Measurements from ENCODE around the gene PSMD1. TPM values are rescaled to one million over a fixed set of nuclear protein-coding genes. Genes with fewer than 3 reads are reported as not detected.

PSMD1 gene
- total and polyA plus RNA-seq, 4 donors: 30.1 to 91.1 (median 56.0) TPM

DNA sequence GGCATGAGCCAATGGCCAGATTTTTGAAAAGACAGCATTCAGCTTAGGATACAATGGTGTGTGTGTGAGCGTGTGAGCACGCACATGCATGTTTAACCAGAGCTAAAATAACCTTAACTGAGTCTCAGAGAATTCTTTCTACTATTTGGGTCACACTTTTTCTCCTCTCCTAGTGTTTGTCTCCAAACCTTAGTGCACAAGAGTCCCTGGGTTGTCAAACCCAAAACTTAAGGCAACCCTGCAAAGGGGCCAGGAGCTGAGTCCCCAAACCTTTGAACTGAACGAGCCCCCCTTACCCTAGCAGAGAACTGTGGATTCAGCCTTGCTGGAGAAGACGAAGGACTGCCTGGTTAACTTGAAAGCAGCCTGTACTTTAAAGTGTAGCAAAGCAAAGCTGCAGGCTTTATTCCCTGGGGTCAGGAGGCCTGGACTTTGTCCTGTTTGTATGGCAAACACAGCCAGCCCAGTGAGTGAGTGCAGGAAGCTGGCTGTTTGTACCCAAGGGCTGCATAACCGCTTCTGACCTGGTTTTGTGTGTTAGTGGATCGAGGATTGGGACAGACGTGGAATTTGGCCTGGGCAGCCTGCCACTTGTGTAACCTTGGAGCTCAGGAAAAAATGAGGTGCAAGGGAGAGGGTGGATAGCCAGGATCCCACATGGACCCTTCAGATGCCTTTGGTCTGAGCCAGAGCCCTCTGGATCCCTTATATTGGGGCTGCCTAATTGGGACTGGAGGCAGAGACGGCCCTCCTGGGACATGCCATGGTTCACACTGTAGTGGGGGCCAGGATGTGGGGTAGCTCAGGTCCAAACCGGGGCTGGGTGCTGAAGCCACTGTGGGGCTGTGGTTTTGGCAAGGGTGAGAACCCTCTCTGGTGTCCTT is 6.4 kb upstream of the PSMD1 start:
- DNase-seq: no peak
- Histone ChIP-seq H3K27me3 (ENCODE audit: control insufficient read depth in 3 of 3, insufficient read depth in 3 of 3, low read length in 2 of 3) (no peaks in the 10 kb centered on the region), H3K9ac (ENCODE audit: insufficient read depth in 1 of 2, low read length in 2 of 2) (no peak overlapping the region), H3K4me1 (ENCODE audit: control insufficient read depth in 5 of 5, insufficient read depth in 5 of 5, low read length in 5 of 5) (peaks cover 0 to 5% (median 2%) of the 10 kb centered on the region in 5 donors), H3K36me3 (ENCODE audit: control insufficient read depth in 4 of 4, insufficient read depth in 4 of 4, low read length in 4 of 4) (no peaks in the 10 kb centered on the region), H3K27ac (ENCODE audit: low read depth in 1 of 2, low read length in 1 of 2) (no peak overlapping the region), H3K9me3 (ENCODE audit: control insufficient read depth in 4 of 4, insufficient read depth in 3 of 4, low read length in 3 of 4) (no peaks in the 10 kb centered on the region), H3K4me3 (no peak overlapping the region)
- no peak for ATAC-seq (ENCODE audit: insufficient read depth, low FRiP score)
- TF ChIP-seq, protein P1, sequence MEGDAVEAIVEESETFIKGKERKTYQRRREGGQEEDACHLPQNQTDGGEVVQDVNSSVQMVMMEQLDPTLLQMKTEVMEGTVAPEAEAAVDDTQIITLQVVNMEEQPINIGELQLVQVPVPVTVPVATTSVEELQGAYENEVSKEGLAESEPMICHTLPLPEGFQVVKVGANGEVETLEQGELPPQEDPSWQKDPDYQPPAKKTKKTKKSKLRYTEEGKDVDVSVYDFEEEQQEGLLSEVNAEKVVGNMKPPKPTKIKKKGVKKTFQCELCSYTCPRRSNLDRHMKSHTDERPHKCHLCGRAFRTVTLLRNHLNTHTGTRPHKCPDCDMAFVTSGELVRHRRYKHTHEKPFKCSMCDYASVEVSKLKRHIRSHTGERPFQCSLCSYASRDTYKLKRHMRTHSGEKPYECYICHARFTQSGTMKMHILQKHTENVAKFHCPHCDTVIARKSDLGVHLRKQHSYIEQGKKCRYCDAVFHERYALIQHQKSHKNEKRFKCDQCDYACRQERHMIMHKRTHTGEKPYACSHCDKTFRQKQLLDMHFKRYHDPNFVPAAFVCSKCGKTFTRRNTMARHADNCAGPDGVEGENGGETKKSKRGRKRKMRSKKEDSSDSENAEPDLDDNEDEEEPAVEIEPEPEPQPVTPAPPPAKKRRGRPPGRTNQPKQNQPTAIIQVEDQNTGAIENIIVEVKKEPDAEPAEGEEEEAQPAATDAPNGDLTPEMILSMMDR (IDR thresholded peaks at IDR 0.05; ENCODE audit: control extremely low read depth, extremely low read depth): no peak
- WGBS, 2 donors: 60 to 80% methylated on average over 9 of the region's 9 CpGs

DNA sequence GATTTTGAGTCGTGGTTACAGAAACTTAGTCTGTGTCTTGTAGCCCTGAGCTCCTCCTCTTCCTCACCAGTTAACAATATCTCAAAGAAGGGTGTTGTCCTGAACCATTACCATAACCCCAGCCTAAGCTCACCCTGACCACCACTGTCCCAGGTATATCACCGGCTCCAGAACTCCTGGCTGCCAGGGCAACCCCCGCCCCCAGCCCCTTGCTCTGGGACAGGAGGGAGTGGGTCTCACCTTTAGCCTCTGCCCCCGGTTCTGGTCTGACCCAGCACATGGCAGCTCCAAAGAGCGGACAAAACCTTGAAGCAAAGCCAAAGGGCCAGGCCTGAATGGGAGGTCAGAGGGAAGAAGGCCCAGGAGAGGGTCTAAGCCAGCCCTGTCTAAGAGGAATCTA is 5.6 kb upstream of the PSMD1 start:
- no peaks in the 10 kb centered on the region for H3K9me3 ChIP-seq (ENCODE audit: control insufficient read depth in 4 of 4, insufficient read depth in 3 of 4, low read length in 3 of 4)
- no peak overlapping the region for H3K27ac ChIP-seq (ENCODE audit: low read depth in 1 of 2, low read length in 1 of 2)
- TF ChIP-seq, protein P1 (IDR thresholded peaks at IDR 0.05; ENCODE audit: control extremely low read depth, extremely low read depth): no peak
- H3K4me1 ChIP-seq (ENCODE audit: control insufficient read depth in 5 of 5, insufficient read depth in 5 of 5, low read length in 5 of 5): peaks cover 0 to 5% (median 2%) of the 10 kb centered on the region in 5 donors
- H3K9ac ChIP-seq (ENCODE audit: insufficient read depth in 1 of 2, low read length in 2 of 2): no peak overlapping the region
- 82 to 91% methylated on average over 5 of the region's 5 CpGs for WGBS, 2 donors
- DNase-seq: no peak
- H3K36me3 ChIP-seq (ENCODE audit: control insufficient read depth in 4 of 4, insufficient read depth in 4 of 4, low read length in 4 of 4): no peaks in the 10 kb centered on the region
- H3K4me3 ChIP-seq: no peak overlapping the region
- no peak for ATAC-seq (ENCODE audit: insufficient read depth, low FRiP score)
- no peaks in the 10 kb centered on the region for H3K27me3 ChIP-seq (ENCODE audit: control insufficient read depth in 3 of 3, insufficient read depth in 3 of 3, low read length in 2 of 3)

DNA sequence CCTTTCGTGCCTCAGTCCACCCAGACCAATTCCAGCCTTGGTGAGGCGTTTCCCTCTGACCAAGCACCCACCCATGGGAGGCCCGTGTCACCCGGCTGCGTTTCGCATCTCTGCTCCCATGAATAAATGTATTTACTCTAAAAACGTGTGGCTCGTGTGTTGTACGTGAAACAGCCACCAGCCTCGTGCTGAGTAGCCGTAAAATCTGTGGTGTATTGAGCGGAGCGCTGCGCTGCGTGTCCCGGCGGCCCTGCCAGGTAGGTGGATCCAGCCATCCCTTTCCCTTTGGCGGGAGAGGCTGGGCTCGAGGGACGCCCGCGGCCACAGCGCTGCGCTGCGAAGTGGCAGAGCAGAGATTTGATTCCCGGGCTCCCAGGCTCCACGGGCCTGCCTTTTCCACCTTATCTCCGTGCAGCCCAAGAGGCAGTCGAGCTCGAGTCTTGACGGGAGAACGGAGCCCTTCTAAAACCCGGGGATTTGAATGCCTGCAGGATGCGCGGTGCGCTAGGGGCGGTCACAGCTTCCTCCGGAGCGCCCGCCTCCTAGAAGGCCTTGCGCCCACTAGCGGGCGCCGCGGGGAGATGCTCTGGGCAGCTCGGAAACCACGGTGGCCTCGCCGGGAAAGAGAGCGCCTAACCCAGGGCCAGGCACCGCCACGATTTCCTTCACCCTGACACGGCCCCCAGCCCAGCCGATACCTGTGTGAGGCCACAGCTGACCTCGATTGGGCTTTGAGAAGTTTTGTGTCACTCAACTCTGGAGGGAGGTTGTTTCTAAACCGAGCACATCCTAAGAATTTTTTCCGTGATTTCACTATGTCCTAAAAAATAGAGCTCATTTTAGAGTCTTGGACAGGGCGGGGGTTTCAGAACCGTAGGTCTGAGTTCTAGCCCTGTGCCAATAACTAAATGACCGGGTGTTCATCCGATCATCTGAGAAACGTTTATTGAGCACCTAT is 3.9 kb upstream of the PSMD1 start:
- DNase-seq (peak; percentile 83 to 89 (median 84)), ATAC-seq (ENCODE audit: insufficient read depth, low FRiP score) (peak; percentile 80)
- TF ChIP-seq, protein P1 (IDR thresholded peaks at IDR 0.05; ENCODE audit: control extremely low read depth, extremely low read depth): peak; percentile 78
- no peaks in the 10 kb centered on the region for H3K27me3 ChIP-seq (ENCODE audit: control insufficient read depth in 3 of 3, insufficient read depth in 3 of 3, low read length in 2 of 3)
- 7 to 8% methylated on average over 61 to 62 of the region's 62 CpGs for WGBS, 2 donors
- peak overlapping the region; percentile 40 for H3K4me3 ChIP-seq
- no peaks in the 10 kb centered on the region for H3K36me3 ChIP-seq (ENCODE audit: control insufficient read depth in 4 of 4, insufficient read depth in 4 of 4, low read length in 4 of 4)
- peak overlapping the region in 1 of 2 donors; percentile 40 for H3K9ac ChIP-seq (ENCODE audit: insufficient read depth in 1 of 2, low read length in 2 of 2)
- peaks cover 2 to 10% (median 2%) of the 10 kb centered on the region in 5 donors for H3K4me1 ChIP-seq (ENCODE audit: control insufficient read depth in 5 of 5, insufficient read depth in 5 of 5, low read length in 5 of 5)
- H3K9me3 ChIP-seq (ENCODE audit: control insufficient read depth in 4 of 4, insufficient read depth in 3 of 4, low read length in 3 of 4): no peaks in the 10 kb centered on the region
- H3K27ac ChIP-seq (ENCODE audit: low read depth in 1 of 2, low read length in 1 of 2): no peak overlapping the region

Data from lung (tissue), 12 donors.